ENCODE data around the gene ATP2B3. TPM values are rescaled to one million over a fixed set of nuclear protein-coding genes. Genes with fewer than 3 reads are reported as not detected.

The ATP2B3 gene
- total RNA-seq, 1 experiment from 2014 or later: 0.35 TPM

DNA sequence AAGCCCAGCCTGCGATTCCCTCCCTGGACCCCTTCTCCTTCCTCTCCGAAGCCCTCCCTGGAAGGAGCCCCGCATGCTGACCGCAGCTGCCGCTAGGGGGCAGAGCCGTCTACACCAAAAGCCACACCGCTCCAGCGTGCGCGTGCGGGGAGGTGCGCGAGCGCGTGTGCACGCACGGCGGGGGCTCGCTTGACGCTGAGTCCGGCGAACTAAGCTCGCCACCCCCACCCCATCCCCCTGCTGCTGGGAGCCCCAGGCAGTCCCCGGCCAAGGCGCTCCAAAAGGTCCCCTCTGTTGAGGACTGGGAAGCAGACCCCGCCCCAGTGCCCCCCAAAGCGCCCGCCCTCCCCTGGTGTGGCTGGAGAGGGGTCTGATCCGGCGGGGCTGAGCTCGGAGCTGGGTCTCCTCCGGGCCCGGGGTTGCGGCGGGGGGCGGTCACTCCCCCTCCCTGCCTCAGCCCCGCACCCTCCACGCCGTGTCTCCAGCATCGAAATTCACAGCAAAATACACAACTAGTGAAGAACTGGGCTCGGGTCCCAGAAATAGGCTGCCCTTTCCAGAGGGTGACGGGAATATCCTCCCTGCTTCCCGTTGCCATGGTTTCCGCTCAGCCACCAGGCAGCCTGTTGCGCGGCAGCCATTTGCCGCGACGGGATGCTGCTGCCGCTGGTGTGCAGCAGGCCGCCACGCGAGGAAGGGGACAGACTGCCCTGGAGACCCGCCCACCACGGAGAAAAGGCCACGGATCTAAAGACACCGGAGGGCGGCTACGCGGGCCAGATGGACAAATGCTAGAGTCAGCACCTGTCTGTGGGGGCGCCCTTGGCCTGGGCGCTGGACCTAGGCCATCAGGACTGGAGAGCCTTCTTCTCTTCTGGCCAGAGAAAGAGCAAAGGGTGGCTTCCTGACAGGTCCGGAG lies 92.7 kb downstream of the ATP2B3 start:
- TF ChIP-seq, protein P1, sequence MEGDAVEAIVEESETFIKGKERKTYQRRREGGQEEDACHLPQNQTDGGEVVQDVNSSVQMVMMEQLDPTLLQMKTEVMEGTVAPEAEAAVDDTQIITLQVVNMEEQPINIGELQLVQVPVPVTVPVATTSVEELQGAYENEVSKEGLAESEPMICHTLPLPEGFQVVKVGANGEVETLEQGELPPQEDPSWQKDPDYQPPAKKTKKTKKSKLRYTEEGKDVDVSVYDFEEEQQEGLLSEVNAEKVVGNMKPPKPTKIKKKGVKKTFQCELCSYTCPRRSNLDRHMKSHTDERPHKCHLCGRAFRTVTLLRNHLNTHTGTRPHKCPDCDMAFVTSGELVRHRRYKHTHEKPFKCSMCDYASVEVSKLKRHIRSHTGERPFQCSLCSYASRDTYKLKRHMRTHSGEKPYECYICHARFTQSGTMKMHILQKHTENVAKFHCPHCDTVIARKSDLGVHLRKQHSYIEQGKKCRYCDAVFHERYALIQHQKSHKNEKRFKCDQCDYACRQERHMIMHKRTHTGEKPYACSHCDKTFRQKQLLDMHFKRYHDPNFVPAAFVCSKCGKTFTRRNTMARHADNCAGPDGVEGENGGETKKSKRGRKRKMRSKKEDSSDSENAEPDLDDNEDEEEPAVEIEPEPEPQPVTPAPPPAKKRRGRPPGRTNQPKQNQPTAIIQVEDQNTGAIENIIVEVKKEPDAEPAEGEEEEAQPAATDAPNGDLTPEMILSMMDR (conservative IDR thresholded peaks at IDR 0.05): peak; percentile 77
- H3K79me1 ChIP-seq (ENCODE audit: insufficient read depth, low read depth, low read length, poor library complexity, severe bottlenecking): no peaks in the 10 kb centered on the region
- no peak overlapping the region for H3K27ac Mint-ChIP-seq
- no peaks in the 10 kb centered on the region for H4K20me1 ChIP-seq (ENCODE audit: control insufficient read depth, insufficient read depth, insufficient read length)
- no peak overlapping the region for H2BK20ac ChIP-seq (ENCODE audit: low read depth, low read length, poor library complexity, severe bottlenecking)
- H3K56ac ChIP-seq (ENCODE audit: insufficient read length, low read depth, low read length): no peak overlapping the region
- H3K9me3 ChIP-seq (ENCODE audit: control insufficient read depth, low read depth, low read length): peaks cover 19% of the 10 kb centered on the region
- no peak overlapping the region for H4K91ac ChIP-seq (ENCODE audit: insufficient read length, low read depth, low read length)
- H4K5ac ChIP-seq (ENCODE audit: insufficient read length, low read depth, low read length): no peak overlapping the region
- no peak overlapping the region for H3T11ph ChIP-seq (ENCODE audit: low read length)
- H3K27me3 ChIP-seq (ENCODE audit: insufficient read depth, low read length): no peaks in the 10 kb centered on the region; the same call in 1 of the 2 replicates
- no peak overlapping the region for H3K9ac ChIP-seq (ENCODE audit: extremely low read depth, insufficient read length, low read length)
- no peak overlapping the region for H3K4ac ChIP-seq (ENCODE audit: low read depth, low read length)
- no peak overlapping the region for H2AK5ac ChIP-seq (ENCODE audit: insufficient read length, low read length)
- 0 out of 4 replicates have a peak, but pooled peaks cover 0 to 3% of the 10 kb centered on the region in 2 experiments for H3K4me1 Mint-ChIP-seq
- peaks cover 88% of the 10 kb centered on the region for H3K27me3 Mint-ChIP-seq (ENCODE audit: low read depth)
- no peak overlapping the region for H2BK5ac ChIP-seq (ENCODE audit: insufficient read length, low read length)
- H3K79me2 ChIP-seq (ENCODE audit: insufficient read depth, low read length): no peaks in the 10 kb centered on the region
- H2BK120ac ChIP-seq (ENCODE audit: low read depth, low read length, poor library complexity, severe bottlenecking): no peak overlapping the region
- no peak overlapping the region for H4K8ac ChIP-seq (replicated peaks; ENCODE audit: insufficient read length, low read depth, low read length)
- H3K27ac ChIP-seq (ENCODE audit: insufficient read length, low read depth, low read length): no peak overlapping the region
- H3K4me1 ChIP-seq (ENCODE audit: insufficient read depth, low read length): no peaks in the 10 kb centered on the region
- H3K23ac ChIP-seq (ENCODE audit: insufficient read length, low read depth, low read length): no peak overlapping the region
- peaks cover 5% of the 10 kb centered on the region for H3K23me2 ChIP-seq (ENCODE audit: insufficient read length, low read depth, low read length, poor library complexity, severe bottlenecking)
- no peak overlapping the region for H2AFZ ChIP-seq (ENCODE audit: low read length)
- H3K4me2 ChIP-seq (ENCODE audit: insufficient read depth, insufficient read length, low read length): peak overlapping the region; percentile 5
- H3K14ac ChIP-seq (ENCODE audit: insufficient read depth, low read length): no peak overlapping the region
- H3K36me3 Mint-ChIP-seq (ENCODE audit: insufficient read depth in 1 of 3, low read depth in 3 of 3): peaks cover 0 to 3% (median 0%) of the 10 kb centered on the region in 3 experiments; a peak in 3 of 7 replicates
- no peak overlapping the region; the same call in 1 of the 2 replicates for H2BK15ac ChIP-seq (ENCODE audit: low read depth, low read length)
- H3K9me3 Mint-ChIP-seq: peaks cover 65 to 79% of the 10 kb centered on the region in 2 experiments
- no peak overlapping the region for H3K18ac ChIP-seq (ENCODE audit: insufficient read length, low read depth, low read length)
- H2BK12ac ChIP-seq (ENCODE audit: insufficient read length, low read depth, low read length): no peak overlapping the region
- peak; percentile 78 for DNase-seq
- no CpG with 5 or more reads among the region's 63 CpGs for WGBS (ENCODE audit: extremely low coverage, insufficient read length, low lambda C conversion rate)
- peak overlapping the region; percentile 53 to 74 for H3K4me3 Mint-ChIP-seq

All from H9 (cell line).